LNCAP (cell line): ENCODE data around the gene SIPA1L3.

ENCODE experiments used
- TF ChIP-seq, protein P1 (sequence below): fragments of 450-650 bp; IDR thresholded peaks from 2 replicates; pipeline ENCODE4 v1.5.1; 2017; ENCODE audit warnings: mild to moderate bottlenecking

SIPA1L3 gene

DNA sequence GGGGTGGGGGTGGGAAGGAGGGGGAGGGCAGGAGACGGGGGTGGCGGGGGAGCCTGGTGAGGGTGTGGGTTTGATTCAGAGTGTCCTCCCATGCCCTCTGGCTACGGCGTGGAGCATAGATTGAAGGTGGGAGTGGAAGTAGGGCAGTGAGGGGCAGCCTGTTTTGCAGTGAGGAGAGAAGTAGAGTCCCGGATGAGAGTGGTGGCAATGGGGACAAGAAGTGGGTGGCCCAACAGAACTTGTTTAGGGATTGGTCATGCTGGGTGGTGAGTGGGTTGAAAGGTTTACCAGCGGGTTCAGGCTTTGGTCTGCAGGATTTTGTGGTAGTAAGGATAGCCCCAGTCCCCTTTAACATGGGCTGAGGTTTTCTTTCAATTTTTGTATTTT, 35.5 kb downstream of the SIPA1L3 start:
- TF ChIP-seq, protein P1, sequence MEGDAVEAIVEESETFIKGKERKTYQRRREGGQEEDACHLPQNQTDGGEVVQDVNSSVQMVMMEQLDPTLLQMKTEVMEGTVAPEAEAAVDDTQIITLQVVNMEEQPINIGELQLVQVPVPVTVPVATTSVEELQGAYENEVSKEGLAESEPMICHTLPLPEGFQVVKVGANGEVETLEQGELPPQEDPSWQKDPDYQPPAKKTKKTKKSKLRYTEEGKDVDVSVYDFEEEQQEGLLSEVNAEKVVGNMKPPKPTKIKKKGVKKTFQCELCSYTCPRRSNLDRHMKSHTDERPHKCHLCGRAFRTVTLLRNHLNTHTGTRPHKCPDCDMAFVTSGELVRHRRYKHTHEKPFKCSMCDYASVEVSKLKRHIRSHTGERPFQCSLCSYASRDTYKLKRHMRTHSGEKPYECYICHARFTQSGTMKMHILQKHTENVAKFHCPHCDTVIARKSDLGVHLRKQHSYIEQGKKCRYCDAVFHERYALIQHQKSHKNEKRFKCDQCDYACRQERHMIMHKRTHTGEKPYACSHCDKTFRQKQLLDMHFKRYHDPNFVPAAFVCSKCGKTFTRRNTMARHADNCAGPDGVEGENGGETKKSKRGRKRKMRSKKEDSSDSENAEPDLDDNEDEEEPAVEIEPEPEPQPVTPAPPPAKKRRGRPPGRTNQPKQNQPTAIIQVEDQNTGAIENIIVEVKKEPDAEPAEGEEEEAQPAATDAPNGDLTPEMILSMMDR, result no peak

DNA sequence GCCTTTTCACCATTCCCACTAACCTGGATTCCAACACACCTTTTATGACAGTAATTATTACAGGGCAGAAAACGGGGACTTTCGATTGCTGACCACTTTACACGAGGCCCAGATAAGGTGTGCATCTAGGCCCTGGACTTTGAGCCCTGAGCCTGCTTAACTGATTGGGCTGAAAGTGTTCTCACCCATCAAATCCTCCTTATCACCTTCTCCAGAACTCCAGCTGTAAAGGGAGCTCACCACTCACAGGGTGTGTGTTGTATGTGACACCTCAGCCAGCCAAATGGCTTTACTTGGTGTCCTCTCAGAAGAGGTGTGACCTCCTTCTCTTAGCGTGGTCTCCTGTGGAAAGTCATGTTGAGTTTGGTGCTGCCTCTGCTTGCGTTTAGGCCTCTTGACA, 36.5 kb downstream of the SIPA1L3 start:
- TF ChIP-seq, protein P1, result no peak

DNA sequence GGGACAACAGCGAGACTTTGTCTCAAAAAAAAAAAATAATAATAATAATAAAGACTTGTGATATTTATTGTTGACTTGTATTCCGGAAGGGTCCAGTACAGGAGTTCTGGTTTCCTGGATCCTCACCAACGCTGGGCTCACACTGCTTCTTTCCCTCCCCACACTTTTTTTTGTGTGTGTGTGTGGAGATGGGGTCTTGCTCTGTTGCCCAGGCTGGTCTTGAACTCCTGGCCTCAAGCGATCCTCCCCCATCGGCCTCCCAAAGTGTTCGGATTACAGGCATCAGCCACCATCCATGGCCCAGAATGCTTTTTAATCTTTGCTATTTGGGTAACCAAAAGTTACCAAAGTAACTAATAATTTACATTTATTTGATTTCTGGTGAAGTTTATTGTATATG, 39.1 kb downstream of the SIPA1L3 start:
- TF ChIP-seq, protein P1, result no peak

DNA sequence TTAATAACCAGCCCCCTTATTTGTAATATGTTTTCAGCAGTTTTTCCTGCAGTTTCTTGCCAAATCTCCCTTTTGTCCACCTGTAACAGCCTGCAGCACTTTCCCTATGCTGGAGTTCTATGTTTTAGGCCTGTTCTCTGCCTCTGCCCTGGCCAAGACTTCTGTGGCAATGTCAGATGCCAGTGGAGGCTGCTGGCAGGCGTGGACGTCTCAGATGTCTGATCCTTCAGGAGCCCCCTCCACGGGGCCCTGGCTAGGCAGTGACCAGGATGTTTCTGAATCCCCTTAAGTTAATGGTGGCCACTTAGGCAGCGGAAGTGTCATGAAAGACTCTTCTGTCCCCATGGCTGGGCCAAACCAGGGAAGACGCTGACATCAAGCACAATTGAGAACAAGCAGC, 40.8 kb downstream of the SIPA1L3 start:
- TF ChIP-seq, protein P1, result no peak

DNA sequence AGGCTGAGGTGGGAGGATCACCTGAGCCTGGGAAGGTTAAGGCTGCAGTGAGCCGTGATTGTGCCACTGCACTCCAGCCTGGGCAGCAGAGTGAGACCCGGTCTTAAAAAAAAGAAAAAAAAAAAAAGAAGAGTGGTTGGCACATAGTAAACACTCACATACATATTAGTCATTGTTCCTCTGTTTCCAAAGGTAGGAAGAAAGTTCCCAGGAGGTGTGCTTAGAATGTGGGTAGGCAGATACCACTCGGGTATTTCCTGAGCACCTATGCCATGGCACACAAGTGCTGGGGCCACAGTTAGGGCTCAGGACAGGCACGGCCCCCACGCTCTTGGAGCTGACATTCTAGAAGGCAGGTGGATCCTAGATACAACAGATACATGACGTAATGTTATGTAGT, 41.4 kb downstream of the SIPA1L3 start:
- TF ChIP-seq, protein P1, result no peak

DNA sequence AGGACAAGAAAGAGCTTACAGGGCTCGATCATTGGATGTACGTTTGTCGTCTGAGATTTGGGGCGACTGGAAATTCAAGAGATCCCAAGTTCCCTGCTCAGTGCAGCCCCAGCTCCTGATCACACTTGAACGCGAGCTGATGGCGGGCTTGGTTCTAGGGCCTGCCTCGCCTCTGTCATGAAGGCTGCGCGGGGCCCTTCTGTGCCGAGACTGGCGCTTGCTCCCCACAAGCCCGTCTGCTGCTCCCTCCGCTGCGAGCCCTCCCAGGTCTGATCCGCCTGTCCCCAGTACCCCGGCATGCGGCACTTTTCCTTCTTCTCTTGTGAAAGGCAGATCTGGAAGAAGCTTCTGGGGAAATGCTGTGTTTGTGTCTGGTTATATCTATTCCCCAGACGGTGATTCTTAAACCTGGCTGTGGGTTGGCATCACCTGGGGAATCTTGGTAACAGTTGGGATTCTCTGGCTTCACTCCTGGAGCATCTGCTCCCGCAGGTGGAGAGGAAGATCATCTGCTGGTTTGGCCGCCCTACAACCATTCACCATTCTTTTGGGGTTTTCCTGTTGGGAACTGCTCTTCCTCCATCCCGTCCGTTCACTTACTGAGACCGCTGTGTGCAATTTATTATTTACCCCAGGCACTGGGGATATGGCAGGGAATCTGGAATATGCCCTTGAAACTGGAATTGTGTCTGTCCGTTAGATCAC, 43.6 kb downstream of the SIPA1L3 start:
- TF ChIP-seq, protein P1, result no peak

DNA sequence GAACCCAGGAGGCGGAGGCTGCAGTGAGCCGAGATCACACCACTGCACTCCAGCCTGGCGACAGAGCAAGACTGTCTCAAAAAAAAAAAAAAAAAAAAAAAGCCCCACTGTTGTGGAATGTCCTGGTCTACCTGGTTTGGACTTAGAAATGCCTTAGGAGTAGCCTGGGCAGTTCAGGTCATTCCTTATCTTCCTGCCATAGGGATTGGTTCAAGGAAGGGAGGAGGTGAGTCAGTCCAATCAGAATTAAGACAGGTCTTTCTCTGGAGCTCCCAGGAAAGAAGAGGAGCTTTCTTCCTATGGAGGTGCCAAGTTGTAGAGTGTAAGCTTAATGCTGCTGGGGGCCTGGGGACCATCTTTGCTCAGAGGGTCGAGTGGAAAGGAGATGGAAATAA, 44.8 kb downstream of the SIPA1L3 start:
- TF ChIP-seq, protein P1, result no peak
